ENCODE data around the gene HSPA14. TPM values are rescaled to one million over a fixed set of nuclear protein-coding genes. Genes with fewer than 3 reads are reported as not detected.

HSPA14 gene
- total and polyA plus RNA-seq, 4 donors: 5.3 to 9.0 (median 8.5) TPM

DNA sequence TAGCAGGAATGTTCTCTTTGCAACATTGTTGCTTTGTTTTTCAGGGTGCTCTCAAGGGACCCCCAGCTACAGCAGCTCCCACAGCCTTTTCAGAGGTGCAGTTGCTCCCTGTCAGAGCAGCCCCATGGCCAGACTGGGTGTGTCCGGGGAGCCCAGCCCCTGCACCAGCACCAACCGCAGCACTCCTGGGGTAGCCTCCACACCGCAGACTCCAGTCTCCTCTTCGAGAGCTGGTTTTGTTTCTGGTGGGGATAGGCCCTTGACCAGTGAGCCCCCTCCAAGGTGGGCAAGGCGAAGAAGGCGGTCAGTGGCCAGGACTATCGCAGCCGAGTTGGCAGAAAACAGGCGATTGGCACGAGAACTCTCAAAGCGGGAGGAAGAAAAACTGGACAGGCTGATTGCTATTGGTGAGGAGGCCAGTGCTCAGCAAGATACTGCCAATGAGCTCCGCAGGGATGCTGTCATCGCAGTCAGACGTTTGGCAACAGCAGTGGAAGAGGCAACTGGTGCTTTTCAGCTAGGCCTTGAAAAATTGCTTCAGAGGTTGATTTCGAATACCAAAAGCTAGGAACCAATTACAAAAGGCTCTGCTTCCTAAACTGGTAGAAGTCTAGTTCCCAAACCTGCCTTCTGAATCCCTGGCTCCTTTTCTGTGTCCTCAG lies 5.4 kb downstream of the HSPA14 start:
- Histone ChIP-seq H3K36me3 (ENCODE audit: control insufficient read depth in 4 of 4, insufficient read depth in 3 of 4, low read depth in 1 of 4, low read length in 3 of 4) (peaks cover 3 to 34% (median 24%) of the 10 kb centered on the region in 4 donors), H3K27me3 (ENCODE audit: control insufficient read depth in 4 of 4, insufficient read depth in 4 of 4, low read length in 3 of 4) (no peaks in the 10 kb centered on the region), H3K4me3 (ENCODE audit: low read depth in 1 of 3, low read length in 3 of 3) (no peak overlapping the region), H3K9me3 (ENCODE audit: control insufficient read depth in 4 of 4, low read length in 3 of 4) (no peaks in the 10 kb centered on the region), H3K27ac (ENCODE audit: low read depth in 1 of 2, low read length in 2 of 2) (no peak overlapping the region), H3K9ac (ENCODE audit: low read depth in 1 of 2, low read length in 2 of 2) (no peak overlapping the region), H3K4me1 (ENCODE audit: control insufficient read depth in 4 of 4, insufficient read depth in 4 of 4, low read length in 3 of 4) (peaks cover 0 to 11% (median 6%) of the 10 kb centered on the region in 4 donors)
- 96% methylated on average over 15 of the region's 15 CpGs for WGBS
- TF ChIP-seq MAX (IDR thresholded peaks at IDR 0.05) (no peak), RAD21 (IDR thresholded peaks at IDR 0.05) (no peak), HNF4A (conservative IDR thresholded peaks at IDR 0.05) (no peak), NR2F2 (IDR thresholded peaks at IDR 0.05) (no peak), SP1 (IDR thresholded peaks at IDR 0.05) (no peak), GABPA (IDR thresholded peaks at IDR 0.05 in 1 of 2, conservative IDR thresholded peaks at IDR 0.05 in 1 of 2) (no peak), TAF1 (conservative IDR thresholded peaks at IDR 0.05) (no peak), JUND (IDR thresholded peaks at IDR 0.05) (no peak), FOXA1 (IDR thresholded peaks at IDR 0.05) (no peak)
- DNase-seq (ENCODE audit: low spot score): no peak

- Histone ChIP-seq H3K9ac (ENCODE audit: low read depth in 1 of 2, low read length in 2 of 2) (no peak overlapping the region), H3K27me3 (ENCODE audit: control insufficient read depth in 4 of 4, insufficient read depth in 4 of 4, low read length in 3 of 4) (no peaks in the 10 kb centered on the region), H3K4me1 (ENCODE audit: control insufficient read depth in 4 of 4, insufficient read depth in 4 of 4, low read length in 3 of 4) (no peaks in the 10 kb centered on the region), H3K27ac (ENCODE audit: low read depth in 1 of 2, low read length in 2 of 2) (no peak overlapping the region), H3K36me3 (ENCODE audit: control insufficient read depth in 4 of 4, insufficient read depth in 3 of 4, low read depth in 1 of 4, low read length in 3 of 4) (peaks cover 7 to 35% (median 29%) of the 10 kb centered on the region in 4 donors), H3K9me3 (ENCODE audit: control insufficient read depth in 4 of 4, low read length in 3 of 4) (no peaks in the 10 kb centered on the region), H3K4me3 (ENCODE audit: low read depth in 1 of 3, low read length in 3 of 3) (no peak overlapping the region)
- 88% methylated on average over 2 of the region's 2 CpGs for WGBS
- DNase-seq (ENCODE audit: low spot score): no peak
- TF ChIP-seq FOXA1 (IDR thresholded peaks at IDR 0.05) (no peak), EGR1 (IDR thresholded peaks at IDR 0.05; ENCODE audit: low read depth in 2 of 2) (no peak), NR2F2 (IDR thresholded peaks at IDR 0.05) (no peak), HNF4A (conservative IDR thresholded peaks at IDR 0.05) (no peak), RXRA (IDR thresholded peaks at IDR 0.05) (no peak), HNF4G (IDR thresholded peaks at IDR 0.05) (no peak), FOXA2 (IDR thresholded peaks at IDR 0.05) (no peak), RAD21 (IDR thresholded peaks at IDR 0.05) (no peak), TAF1 (conservative IDR thresholded peaks at IDR 0.05) (no peak), YY1 (IDR thresholded peaks at IDR 0.05) (no peak), CTCF (IDR thresholded peaks at IDR 0.05; ENCODE audit: low read depth, low read length, missing input control) (no peak), SP1 (IDR thresholded peaks at IDR 0.05) (no peak)
- TF ChIP-seq, protein P1, sequence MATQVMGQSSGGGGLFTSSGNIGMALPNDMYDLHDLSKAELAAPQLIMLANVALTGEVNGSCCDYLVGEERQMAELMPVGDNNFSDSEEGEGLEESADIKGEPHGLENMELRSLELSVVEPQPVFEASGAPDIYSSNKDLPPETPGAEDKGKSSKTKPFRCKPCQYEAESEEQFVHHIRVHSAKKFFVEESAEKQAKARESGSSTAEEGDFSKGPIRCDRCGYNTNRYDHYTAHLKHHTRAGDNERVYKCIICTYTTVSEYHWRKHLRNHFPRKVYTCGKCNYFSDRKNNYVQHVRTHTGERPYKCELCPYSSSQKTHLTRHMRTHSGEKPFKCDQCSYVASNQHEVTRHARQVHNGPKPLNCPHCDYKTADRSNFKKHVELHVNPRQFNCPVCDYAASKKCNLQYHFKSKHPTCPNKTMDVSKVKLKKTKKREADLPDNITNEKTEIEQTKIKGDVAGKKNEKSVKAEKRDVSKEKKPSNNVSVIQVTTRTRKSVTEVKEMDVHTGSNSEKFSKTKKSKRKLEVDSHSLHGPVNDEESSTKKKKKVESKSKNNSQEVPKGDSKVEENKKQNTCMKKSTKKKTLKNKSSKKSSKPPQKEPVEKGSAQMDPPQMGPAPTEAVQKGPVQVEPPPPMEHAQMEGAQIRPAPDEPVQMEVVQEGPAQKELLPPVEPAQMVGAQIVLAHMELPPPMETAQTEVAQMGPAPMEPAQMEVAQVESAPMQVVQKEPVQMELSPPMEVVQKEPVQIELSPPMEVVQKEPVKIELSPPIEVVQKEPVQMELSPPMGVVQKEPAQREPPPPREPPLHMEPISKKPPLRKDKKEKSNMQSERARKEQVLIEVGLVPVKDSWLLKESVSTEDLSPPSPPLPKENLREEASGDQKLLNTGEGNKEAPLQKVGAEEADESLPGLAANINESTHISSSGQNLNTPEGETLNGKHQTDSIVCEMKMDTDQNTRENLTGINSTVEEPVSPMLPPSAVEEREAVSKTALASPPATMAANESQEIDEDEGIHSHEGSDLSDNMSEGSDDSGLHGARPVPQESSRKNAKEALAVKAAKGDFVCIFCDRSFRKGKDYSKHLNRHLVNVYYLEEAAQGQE (IDR thresholded peaks at IDR 0.05): no peak
- TF ChIP-seq, protein P2, sequence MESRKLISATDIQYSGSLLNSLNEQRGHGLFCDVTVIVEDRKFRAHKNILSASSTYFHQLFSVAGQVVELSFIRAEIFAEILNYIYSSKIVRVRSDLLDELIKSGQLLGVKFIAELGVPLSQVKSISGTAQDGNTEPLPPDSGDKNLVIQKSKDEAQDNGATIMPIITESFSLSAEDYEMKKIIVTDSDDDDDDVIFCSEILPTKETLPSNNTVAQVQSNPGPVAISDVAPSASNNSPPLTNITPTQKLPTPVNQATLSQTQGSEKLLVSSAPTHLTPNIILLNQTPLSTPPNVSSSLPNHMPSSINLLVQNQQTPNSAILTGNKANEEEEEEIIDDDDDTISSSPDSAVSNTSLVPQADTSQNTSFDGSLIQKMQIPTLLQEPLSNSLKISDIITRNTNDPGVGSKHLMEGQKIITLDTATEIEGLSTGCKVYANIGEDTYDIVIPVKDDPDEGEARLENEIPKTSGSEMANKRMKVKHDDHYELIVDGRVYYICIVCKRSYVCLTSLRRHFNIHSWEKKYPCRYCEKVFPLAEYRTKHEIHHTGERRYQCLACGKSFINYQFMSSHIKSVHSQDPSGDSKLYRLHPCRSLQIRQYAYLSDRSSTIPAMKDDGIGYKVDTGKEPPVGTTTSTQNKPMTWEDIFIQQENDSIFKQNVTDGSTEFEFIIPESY (IDR thresholded peaks at IDR 0.05): no peak
- TF ChIP-seq, protein P3, sequence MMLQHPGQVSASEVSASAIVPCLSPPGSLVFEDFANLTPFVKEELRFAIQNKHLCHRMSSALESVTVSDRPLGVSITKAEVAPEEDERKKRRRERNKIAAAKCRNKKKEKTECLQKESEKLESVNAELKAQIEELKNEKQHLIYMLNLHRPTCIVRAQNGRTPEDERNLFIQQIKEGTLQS (IDR thresholded peaks at IDR 0.05): no peak
Observed at GRCh38 chr10:14844948-14845347, 6.8 kb downstream of the HSPA14 start.
